HG02798 (cell line): ENCODE data around the gene IL20RB.
A peak's percentile ranks its signal among the peaks of the same experiment; 100 is the strongest.

ENCODE experiments used
- ATAC-seq: cut with Tn5 transposase; IDR thresholded peaks from one replicate; pipeline ENCODE4 v1.9.1; 2021; ENCODE audit warnings: mild to moderate bottlenecking; ENCODE audit not compliant: unreplicated experiment, poor library complexity

Gene IL20RB

GRCh38 chr3:136957751-136958288 lies at the start of gene IL20RB:
Gene IL20RB, plus strand, starts transcription at chr3:136957983. Its CDS starts 131 bp downstream, at chr3:136958114.
- ATAC-seq: no peak

DNA sequence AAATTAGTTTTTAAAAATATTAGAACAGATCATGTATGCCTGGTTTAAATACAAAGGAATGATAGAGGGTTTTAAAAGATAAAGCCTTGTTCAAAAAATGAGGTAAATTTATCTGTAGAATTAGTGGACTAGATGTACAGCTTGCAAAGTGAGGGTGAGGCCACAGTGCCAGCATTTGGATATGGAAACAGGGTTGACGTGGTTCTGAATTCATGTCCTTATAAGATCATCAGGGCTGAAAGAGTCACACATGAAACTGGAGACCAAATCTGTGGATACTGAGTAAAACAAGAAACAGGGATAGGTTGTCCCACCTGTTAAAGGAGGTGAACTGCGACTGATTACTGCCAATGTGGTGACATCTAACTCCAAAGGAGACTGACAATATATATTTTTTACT lies 49.5 kb upstream of the IL20RB start:
- no peak for ATAC-seq

- ATAC-seq: peak; percentile 55
These were observed 48.6 kb upstream of the IL20RB start for GRCh38 chr3:136909187-136909586.

DNA sequence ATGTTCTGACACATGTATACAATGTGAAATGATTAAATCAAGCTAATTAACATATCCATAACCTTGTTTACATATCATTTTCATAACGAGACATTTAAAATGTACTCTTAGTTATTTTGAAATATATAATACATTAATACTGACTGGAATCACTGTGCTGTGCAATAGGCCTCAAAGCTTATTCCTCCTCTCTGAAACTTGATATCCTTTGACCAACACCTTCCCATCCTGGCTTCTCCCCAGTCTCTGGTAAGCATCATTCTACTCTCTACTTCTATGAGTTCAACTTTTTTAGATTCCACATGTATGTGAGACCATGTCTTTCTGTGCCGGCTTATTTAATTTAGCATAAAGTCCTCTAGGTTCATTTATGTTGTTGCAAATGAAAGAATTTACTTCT lies 47.1 kb upstream of the IL20RB start:
- ATAC-seq: no peak

DNA sequence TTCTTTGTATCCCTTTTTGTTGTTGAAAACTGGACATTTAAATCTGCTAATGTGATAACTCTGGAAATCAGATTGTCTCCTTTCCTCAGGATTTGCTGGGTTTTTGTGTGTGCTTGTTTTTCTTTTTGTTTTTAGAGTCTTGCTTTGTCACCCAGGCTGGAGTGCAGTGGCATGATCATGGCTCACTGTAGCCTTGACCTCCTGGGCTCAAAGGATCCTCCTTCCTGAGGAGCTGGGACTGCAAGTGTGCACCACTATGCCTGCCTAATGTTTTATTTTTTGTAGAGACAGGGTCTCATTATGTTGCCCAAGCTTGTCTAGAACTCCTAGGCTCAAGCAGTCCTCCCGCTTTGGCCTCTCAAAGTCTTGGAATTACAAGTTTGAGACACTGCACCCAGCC lies 44.6 kb upstream of the IL20RB start:
- ATAC-seq: no peak

DNA sequence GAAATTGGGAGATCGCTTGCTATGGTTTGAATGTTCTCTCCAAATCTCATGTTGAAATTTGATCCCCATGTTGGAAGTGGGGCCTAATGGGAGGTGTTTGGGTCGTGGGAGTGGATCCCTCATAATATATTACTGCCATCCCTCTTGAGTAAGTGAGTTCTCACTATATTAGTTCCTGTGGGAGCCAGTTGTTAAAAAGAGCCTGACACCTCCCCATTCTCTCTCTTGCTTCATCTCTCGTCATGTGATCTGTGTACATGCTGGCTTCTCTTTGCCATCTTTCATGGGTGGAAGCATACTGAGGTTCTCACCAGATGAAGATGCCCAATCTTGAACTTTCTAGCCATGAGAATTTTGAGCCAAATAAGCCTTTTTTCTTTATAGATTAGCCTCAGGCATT lies 43.0 kb upstream of the IL20RB start:
- ATAC-seq: no peak

- ATAC-seq: no peak
These were observed 41.6 kb upstream of the IL20RB start for GRCh38 chr3:136916223-136916622.

- no peak for ATAC-seq
These were observed 37.8 kb upstream of the IL20RB start for GRCh38 chr3:136919799-136920580.

GRCh38 chr3:136920904-136921611 lies 36.7 kb upstream of the IL20RB start:
- ATAC-seq: no peak

- peak; percentile 48 for ATAC-seq
These were observed 32.2 kb upstream of the IL20RB start for GRCh38 chr3:136925425-136926190.

DNA sequence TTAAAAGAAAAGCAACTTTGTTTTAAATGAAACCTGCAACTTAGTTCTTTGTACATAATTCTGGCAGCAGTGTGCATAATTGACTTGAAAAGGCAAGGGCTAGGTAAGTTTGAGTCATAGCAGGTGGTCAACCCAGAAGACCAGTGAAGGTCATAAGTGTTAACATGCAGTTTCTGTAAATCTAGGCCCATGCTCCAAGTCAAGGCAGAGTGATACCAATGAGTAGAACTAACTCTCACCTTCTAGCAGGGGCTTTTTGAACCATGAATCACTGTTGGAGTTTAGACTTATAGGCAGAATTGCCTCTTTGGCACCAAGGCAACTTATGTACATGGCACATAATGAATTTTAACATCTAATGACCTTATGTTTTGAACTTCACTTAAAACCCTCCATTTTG lies 29.5 kb upstream of the IL20RB start:
- no peak for ATAC-seq

GRCh38 chr3:136929977-136930670 lies 27.7 kb upstream of the IL20RB start:
- ATAC-seq: no peak

GRCh38 chr3:136931606-136932005 lies 26.2 kb upstream of the IL20RB start:
- ATAC-seq: no peak

DNA sequence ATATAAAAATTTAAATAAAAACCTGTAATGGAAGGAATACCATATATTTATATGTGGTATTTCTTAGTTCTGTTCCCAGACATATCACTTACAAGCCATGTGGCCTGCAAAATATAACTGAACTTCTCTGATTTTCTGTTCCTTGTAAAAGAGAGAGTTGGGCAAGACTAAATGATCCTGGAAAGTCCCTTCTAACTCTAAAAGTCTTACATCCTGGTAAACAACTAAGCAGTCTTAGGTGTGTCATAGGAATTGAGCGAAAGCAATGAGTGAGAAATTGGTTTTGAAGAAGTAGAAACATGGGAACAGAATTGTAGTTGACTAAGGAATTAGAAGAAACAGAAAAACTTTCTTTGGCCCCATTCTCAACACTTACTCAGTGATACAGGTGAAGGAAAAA lies 25.3 kb upstream of the IL20RB start:
- peak; percentile 51 for ATAC-seq

GRCh38 chr3:136932978-136933772 lies 24.6 kb upstream of the IL20RB start:
- ATAC-seq: peak; percentile 29

GRCh38 chr3:136937175-136937574 lies 20.6 kb upstream of the IL20RB start:
- ATAC-seq: no peak

GRCh38 chr3:136937851-136938250 lies 19.9 kb upstream of the IL20RB start:
- ATAC-seq: no peak

- ATAC-seq: no peak
These were observed 19.4 kb upstream of the IL20RB start for GRCh38 chr3:136938334-136938733.

DNA sequence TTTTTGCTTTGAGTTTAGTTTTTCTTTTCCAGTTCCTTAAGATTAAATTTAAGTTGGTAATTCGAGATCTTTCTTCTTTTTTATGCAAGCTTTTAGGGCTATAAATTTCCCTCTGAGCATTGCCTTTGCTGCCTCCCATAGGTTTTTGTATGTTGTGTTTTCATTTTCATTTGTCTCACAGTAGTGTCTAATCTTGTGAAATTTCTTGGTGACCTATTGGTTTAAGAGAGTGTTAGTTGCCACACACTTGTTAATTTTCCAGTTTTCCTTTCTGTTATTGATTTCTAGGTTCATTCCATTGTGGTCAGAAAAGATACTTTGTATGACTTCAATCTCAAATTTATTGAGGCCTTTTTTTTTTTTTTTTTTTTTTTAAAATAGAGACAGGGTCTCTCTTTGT lies 18.3 kb upstream of the IL20RB start:
- ATAC-seq: no peak
